H1 (cell line): ENCODE measurements around the gene PLGRKT.
"Not testable (repeated sequence)": the region's sequence is repeated elsewhere in the genome, so short reads cannot be mapped to it uniquely, and the experiment has no call there.

Experiments
- POLR2A ChIP-seq, 2 experiments: IDR thresholded peaks; 1 replicate in 1 of 2; 2 replicates in 1 of 2; pipeline ENCODE4 v1.6.1; 2011; ENCODE audit warnings: low read depth in 2 of 2, low read length in 2 of 2, mild to moderate bottlenecking in 2 of 2; ENCODE audit errors: control extremely low read depth in 1 of 2
- USF2 ChIP-seq: IDR thresholded peaks from 2 replicates; pipeline ENCODE4 v1.6.1; 2011; ENCODE audit warnings: low read length, improper control_type of control experiment

GRCh38 chr9:5445096-5445495, 7.4 kb upstream of the PLGRKT start:
- not testable (repeated sequence) for TF ChIP-seq POLR2A (IDR thresholded peaks at IDR 0.05; ENCODE audit: control extremely low read depth in 1 of 2, low read depth in 2 of 2, low read length in 2 of 2); USF2
